ENCODE data around the gene RDH16.
A peak's percentile ranks its signal among the peaks of the same experiment; 100 is the strongest.
"Not testable (repeated sequence)": the region's sequence is repeated elsewhere in the genome, so short reads cannot be mapped to it uniquely, and the experiment has no call there.

The RDH16 gene

DNA sequence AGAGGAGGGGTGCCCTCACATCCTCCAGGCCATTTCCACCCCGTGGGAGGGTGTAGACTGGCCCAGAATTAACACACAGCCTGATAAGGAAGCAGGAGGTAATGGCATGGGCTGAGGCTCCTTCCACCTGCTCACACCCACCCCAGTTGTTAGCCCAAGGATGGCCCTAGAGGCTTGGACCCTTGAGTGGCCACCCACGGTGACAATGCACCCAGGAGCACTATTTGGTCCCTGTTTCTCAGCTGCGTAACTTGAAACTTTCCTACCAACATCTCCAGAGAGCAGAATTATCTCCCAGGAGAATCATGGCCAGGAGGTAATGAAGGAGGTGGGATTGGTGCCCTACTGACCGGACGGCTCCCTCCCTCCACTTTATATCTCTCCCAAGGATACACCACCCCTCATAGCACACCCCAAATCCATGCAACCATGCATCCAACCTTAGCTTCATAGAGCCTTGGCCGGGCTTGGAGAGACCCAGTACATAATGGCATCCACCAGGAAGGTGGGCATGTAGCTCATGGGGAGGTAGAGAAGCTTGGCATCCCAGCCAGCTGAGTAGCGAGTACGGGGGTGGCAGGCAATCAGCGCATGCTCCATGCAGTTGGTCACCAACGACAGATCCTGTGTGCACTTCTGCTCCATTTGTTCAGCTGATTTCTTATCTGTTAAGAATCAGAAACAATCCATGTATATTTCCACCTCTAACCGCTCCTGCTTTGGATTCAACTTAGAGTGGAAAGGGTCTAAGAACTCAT is 5.6 kb downstream of the RDH16 start:
- DNase-seq: no peak

DNA sequence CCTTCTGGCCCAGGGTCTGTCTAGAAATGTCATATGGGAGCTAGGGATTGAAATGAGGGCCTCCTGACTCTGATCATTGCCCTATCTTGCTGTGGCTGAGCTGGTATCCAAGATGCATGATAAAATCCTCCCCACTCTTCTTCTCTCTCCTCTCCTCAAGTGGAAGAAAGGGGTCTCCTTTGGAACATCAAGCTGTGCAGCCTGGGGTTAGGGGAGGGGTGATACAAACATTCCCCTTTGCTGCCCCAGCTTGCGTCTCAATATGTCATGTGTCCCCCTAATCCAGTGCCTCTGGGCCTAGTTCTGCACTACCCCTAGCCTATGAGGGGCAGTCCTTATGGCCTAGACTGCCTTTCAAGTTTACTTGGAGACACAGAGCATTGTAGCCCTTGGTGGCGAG is 8.5 kb downstream of the RDH16 start:
- DNase-seq: no peak

DNA sequence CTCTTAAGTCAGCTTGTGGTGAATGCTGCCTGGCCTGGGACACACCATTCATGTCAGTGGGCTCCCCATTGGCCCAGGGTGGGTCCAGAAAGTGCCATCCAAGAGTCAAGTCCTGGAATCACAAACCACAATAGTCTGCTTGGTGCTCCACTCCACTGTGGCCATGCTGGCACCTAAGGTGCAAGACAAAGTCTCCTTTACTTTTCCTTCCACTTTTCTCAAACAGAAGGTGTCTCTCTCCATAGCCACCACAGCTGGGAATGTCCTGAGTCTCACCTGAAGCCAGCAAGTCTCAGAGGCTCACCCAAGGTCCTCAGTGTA is 9.0 kb downstream of the RDH16 start:
- DNase-seq: no peak

- DNase-seq: no peak
These were observed 9.6 kb downstream of the RDH16 start for GRCh38 chr12:56947633-56948456.

- no peak for DNase-seq
These were observed 13.5 kb downstream of the RDH16 start for GRCh38 chr12:56943878-56944277.

GRCh38 chr12:56943374-56943773 is 14.0 kb downstream of the RDH16 start:
- not testable (repeated sequence) for DNase-seq

GRCh38 chr12:56941299-56942017 is 15.9 kb downstream of the RDH16 start:
- DNase-seq: no peak

GRCh38 chr12:56940942-56941298 is 16.5 kb downstream of the RDH16 start:
- not testable (repeated sequence) for DNase-seq

DNA sequence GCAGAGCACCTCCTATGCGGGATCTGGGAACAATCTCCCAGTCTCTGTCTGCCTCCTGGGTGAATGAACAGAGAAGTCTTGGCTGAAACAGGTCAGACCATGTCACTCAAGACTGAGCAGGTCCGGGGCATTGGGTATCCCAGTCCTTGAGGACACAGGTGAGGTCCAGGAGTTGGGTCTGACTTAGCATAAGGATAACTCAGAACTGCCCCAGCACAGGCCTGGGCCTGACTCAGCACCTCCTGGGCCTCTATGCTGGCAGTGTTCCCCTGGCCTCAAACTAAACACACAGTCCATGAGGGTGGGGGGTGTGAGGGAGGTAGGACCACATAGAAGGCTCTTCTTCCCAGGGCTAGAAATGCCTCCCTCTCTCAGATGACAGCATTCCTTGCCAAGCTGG is 21.7 kb downstream of the RDH16 start:
- DNase-seq: no peak

DNA sequence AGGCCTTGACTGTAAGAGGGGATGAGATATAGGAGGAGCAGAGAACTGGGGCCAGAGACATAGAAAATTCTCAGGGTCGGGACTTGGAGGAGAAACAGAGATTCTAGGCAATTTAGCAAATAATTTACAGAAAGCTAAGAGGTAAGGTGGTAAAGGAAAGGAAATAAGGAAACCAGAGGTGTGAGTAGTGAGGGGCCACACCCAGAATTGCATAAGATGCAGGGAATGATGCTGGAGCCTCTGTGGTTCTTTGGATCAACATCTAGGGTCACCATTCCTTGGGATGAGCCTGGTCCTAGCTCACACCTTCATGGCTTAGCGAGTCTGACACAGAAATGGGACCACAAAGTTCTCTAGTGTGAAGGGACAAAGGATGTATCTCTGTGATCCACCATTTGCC is 22.3 kb downstream of the RDH16 start:
- DNase-seq: no peak

DNA sequence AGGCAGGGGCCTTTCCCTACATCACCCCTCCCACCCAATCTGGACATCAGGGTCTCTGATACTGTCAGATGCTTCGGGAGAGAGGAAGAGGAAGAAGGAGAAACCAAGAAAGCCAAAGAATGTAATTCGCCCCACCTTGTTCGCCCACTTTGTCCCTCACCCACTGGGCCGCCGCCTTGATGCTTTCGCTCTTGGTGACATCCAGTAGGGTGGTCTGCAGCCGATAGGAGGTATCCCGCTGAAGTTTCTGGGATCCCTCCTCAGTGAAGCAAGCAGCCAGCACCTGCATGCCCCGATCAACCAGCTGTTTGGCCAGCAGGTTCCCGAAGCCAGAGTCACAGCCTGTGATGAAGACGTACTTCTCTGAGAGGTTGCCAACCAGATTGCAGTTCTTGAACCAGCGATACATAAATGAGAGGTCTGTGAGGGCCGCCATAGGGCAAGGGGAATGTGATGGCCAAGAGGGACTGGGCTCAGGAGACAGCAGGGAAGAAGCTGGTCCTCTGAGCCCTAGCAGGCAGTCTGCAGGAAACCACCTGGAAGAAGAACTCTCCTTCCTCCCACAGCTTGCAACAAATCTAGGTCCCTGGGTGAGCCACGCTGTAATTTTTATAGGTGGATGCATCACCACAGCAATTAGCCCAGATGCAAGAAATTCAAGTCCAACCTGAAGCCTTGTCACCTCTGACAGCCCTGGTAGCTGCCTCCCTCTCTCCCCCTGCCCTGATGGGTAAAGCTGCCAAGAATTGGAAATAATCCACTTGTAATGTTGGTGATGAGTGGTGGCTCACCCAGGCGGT is 23.4 kb downstream of the RDH16 start, which contains the start of gene SDR9C7:
Gene SDR9C7, minus strand, starts transcription at position 583 of the 800 bp plus-strand sequence. Its CDS starts 147 bp downstream, at position 436.
- no peak for DNase-seq

DNA sequence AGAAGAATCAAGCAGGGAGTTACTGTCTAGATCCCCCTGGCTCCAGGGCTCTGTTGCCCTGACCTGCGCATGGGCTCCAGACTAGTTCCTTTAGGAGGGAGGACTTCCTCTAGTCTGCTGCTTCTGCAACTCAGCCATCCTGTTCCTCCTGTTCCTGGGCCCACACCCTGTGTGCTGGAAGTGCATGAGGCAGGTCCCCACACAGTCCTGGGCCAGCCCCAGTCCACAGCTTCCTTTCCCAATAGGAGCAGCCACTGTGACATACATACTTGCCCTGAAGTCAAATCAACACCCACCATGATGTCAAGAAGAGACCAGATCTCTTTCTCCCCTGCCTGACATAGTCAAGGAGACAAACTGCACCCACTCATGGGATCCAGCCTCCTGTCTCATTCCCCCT is 24.5 kb downstream of the RDH16 start:
- no peak for DNase-seq

DNA sequence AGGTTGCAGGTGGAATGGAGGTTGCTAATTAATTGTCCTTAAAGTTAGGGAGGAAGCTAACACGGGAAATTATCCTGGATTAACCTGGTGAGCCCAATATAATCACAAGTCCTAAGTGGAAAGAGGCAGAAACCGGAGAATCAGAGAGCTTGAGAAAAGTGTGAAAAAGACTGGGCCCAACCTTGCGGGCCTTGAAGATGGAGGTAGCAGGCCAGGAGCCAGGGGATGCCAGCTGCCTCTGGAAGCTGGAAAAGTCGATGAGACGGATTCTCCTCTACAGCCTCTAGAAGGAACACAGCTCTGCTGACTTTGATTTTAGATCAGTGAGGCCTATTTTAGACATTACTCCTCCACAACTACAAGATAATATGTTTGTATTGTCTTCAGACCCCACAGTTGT is 25.3 kb downstream of the RDH16 start:
- no peak for DNase-seq

DNA sequence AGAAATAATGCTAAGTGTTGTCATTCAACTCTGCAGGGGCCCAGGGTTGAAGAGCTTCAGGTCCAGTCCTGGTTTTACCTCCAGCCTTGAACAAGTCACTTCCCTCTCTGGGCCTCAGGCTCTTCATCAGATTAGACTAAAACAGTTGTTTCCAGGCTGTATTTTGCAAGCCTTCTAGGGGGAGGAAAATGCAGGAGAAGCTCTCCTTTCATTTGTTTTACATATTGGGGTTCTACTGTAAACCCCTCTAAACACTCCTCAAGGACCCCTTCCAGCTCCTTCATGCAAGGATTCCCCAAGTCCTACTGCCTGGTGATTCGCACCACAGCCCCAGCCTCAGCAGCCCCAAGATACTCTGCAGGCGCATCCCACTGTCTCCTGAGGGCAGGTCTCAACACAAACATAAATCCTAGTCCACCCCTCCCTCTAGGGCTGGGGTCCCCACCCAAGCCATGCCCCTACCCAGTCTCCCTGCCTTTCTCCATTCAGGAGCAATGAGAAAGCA is 25.9 kb downstream of the RDH16 start:
- DNase-seq: peak; percentile 24

GRCh38 chr12:56930241-56930640 is 27.2 kb downstream of the RDH16 start:
- DNase-seq: no peak

GRCh38 chr12:56929780-56930179 is 27.6 kb downstream of the RDH16 start:
- no peak for DNase-seq

DNA sequence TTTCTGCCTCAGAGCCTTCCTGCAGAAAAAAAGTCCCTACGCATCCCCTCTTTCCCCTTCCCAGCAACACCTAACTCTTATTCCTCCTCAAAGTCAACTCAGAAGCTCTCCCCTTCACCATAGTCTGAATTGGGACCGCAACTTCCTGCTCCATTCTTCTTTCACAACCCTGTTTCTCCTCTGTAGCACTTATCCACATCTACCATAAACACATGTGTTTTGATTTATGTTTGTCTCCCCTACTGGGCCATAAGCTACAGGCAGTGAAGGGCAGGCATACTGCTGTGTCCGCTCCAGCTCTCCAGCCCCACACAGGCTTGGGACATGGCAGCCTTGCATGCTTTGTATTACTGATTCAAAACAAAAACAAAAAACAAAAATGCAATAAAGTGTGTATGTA is 29.1 kb downstream of the RDH16 start:
- no peak for DNase-seq

DNA sequence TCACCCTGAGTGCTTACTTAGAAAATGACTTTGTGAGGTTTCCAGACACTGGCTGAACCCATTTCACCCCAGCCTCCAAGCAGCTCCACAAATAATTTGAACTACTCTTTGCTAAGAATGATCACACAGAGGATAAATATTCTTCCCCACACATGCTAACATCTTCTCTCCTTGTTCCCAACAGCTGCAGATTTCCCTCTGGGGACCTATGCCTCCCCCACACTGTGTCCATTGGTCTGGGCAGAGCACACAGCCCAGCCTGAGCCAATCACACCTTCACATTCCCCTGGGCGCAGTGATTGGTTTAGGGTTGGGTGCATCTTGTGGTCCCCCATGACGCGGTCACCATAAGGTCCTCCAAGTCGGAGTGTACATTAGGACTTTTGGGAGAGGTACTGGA is 30.1 kb downstream of the RDH16 start:
- no peak for DNase-seq

- DNase-seq: no peak
These were observed 35.4 kb downstream of the RDH16 start for GRCh38 chr12:56922031-56922430.

- DNase-seq: no peak
These were observed 36.1 kb downstream of the RDH16 start for GRCh38 chr12:56921346-56921745.

- DNase-seq: not testable (repeated sequence)
These were observed 39.3 kb downstream of the RDH16 start for GRCh38 chr12:56918139-56918538.

- DNase-seq: no peak
These were observed 40.4 kb downstream of the RDH16 start for GRCh38 chr12:56916996-56917333.

Measured in CD4-positive, alpha-beta T cell treated with Interleukin-12 subunit alpha and Interleukin-12 subunit beta, for 1 hour (primary cell).